GM12874 (cell line): Measurements from ENCODE around the gene ADIPOR2.

Experiments
- CTCF ChIP-seq: IDR thresholded peaks from 2 replicates; pipeline ENCODE4 v1.5.1; 2011; ENCODE audit warnings: low read depth, mild to moderate bottlenecking, control low read depth, low read length, moderate library complexity; ENCODE audit not compliant: insufficient read depth

Gene ADIPOR2

GRCh38 chr12:1660304-1661187 lies 30.3 kb upstream of the ADIPOR2 start:
- no peak for TF ChIP-seq CTCF

GRCh38 chr12:1661553-1662335 lies 29.1 kb upstream of the ADIPOR2 start:
- no peak for TF ChIP-seq CTCF

- no peak for TF ChIP-seq CTCF
These were observed 28.0 kb upstream of the ADIPOR2 start for GRCh38 chr12:1662761-1663439.

GRCh38 chr12:1663440-1664132 lies 27.3 kb upstream of the ADIPOR2 start:
- no peak for TF ChIP-seq CTCF

- no peak for TF ChIP-seq CTCF
These were observed 25.5 kb upstream of the ADIPOR2 start for GRCh38 chr12:1665366-1665765.

GRCh38 chr12:1666215-1666614 lies 24.7 kb upstream of the ADIPOR2 start:
- TF ChIP-seq CTCF = no peak
